Right ventricle myocardium inferior (tissue), 1 donor: ENCODE data around the gene KLK10. TPM values are rescaled to one million over a fixed set of nuclear protein-coding genes. Genes with fewer than 3 reads are reported as not detected.

Experiments
- ATAC-seq: fragments of 200-7000 bp; cut with Tn5 transposase; one replicate; pipeline ENCODE4 v1.9.1; 2020; ENCODE audit warnings: mild to moderate bottlenecking, moderate library complexity
- DNase-seq: peaks from one replicate; pipeline ENCODE4 v3.0.0; 2021; ENCODE audit errors: missing footprints
- intact Hi-C: fragments of 100-400 bp; cut with DNase I; formaldehyde crosslinking; loops from one replicate; pipeline ENCODE4 v1.11.0; 2022
- total RNA-seq: library from RNA; stranded (reverse); fragmentation: NEBNext Ultra II Directional; extraction: Animal tissue kit (Norgen Biotek cat#: 25700); gene quantifications from one replicate; pipeline ENCODE4 v1.2.1, GENCODE V29; 2021
- donor health status: DM: no; HTN: yes; CAD: no; lungs with severe emphysema.

Gene KLK10
- total RNA-seq, 1 donor from 2014 or later: not detected

DNA sequence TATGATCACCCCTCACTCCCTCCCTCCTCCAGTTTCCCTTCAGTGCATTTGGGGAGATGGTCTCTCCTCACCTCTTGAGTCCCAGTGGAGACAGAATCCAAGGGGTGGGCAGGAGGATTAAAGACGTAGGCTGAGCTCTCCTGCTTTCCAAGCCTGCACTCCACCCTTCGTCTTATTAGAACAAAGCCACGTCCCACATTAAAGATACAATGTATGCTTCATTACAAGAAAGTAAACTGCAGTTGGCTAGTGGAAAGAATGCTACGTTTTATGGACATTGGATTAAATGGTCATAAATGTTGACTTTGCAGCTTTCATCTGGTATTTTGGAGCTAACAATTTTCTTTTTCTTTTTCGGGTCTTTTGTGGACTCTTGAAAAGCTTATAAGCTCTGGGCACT lies 8.4 kb upstream of the KLK10 start:
- intact Hi-C loops: no loop called here
- no peak for ATAC-seq
- DNase-seq: no peak

DNA sequence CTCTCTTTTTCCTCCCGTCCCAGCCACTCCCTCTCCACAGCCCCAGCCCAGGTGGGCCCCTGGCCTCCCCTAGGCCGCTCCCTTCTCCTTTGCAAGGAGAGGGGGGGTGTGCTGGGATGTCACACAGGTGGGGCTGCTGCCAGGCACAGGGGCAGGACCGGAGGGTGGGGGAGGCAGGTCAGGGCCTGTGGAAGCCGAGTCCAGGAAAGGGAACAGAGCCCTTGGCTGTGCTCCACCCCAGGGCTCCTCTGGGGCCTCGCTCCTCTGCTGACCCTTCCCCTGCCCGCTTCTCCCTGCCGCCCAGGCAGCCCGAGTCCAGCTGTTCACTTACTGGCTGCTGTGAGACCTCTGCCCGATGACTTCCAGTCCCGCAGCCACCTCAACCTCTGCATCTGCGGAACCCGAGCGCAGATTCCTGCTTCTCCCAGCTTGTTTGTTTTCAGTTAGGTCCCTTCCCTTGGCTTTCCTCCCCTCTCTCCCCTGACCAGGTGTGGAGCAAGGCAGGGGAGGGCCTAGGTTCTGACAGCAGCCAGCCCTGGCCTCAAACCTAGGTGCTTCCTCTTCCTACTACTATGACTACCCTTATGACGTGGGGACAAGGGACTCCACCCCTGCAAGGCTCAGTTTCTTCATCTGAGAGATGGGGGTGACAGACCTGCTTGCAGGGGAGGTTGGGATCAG lies 7.8 kb upstream of the KLK10 start:
- ATAC-seq (no peak), DNase-seq (no peak)
- intact Hi-C loops: no loop called here

GRCh38 chr19:51026554-51026831 lies 7.0 kb upstream of the KLK10 start, which contains the start of gene KLK11:
Gene KLK11, minus strand, starts transcription at chr19:51026616. Its CDS starts 985 bp downstream, at chr19:51025631.
- intact Hi-C loops: no loop called here
- DNase-seq (no peak), ATAC-seq (no peak)

GRCh38 chr19:51025809-51026553 lies 6.5 kb upstream of the KLK10 start:
- DNase-seq: no peak
- ATAC-seq: no peak

GRCh38 chr19:51025401-51025800 lies 5.9 kb upstream of the KLK10 start:
- no peak for ATAC-seq
- DNase-seq: no peak
- intact Hi-C loops: no loop called here

More at GRCh38 chr19:51025809-51026553, 6.5 kb upstream of the KLK10 start:
- intact Hi-C loops: no loop called here

DNA sequence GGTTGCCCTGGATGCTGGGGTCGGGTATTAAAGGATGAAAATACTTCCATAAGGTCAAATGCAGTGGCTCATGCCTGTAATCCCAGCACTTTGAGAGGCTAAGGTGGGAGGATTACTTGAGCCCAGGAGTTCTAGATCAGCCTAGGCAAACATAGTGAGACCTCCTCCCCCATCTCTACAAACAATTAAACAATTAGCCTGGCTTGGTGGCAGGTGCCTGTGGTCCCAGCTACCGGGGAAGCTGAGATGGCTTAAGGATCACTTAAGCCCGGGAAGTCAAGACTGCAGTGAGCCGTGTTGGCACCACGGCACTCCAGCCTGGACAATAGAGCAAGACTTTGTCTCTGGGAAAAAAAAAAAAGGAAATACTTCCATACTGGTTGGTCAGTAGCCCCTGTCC lies 5.4 kb upstream of the KLK10 start:
- DNase-seq (no peak), ATAC-seq (no peak)
- intact Hi-C loops: no loop called here

- ATAC-seq (no peak), DNase-seq (no peak)
- intact Hi-C loops: no loop called here
Measured at GRCh38 chr19:51023946-51024345, 4.4 kb upstream of the KLK10 start.

- DNase-seq: no peak
- ATAC-seq: no peak
- intact Hi-C loops: no loop called here
Measured at GRCh38 chr19:51022526-51022925, 3.0 kb upstream of the KLK10 start.

DNA sequence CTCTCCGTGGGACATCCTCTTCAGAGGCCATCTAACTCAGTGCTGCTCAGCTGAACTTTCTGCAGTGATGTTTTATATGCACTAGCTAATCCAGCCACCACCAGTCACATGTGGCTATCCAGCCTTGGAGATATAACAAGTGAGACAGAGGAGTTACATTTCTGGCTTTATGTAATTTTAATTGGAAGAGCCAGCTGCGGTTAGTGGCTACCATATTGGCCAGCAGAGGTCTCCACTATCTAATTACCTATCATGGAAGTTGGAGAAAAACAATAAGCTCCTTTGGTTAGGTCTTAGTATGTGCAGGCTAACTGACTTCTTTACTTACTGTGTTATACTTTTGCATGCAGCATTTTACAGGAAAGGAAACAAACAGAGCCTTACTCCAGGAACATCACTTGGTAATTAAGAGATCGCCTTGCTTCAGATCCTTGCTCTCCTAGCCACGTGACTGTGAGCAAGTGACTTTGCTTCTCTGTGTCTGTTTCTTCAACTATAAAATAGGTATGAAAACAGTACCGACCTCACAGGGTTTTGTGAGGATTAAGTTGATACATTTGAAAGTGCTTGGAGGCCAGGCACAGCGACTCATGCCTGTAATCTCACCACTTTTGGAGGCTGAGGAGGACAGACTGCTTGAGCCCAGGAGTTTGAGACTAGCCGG lies 1.6 kb upstream of the KLK10 start:
- ATAC-seq (peak; percentile 59), DNase-seq (no peak)
- intact Hi-C loops: loop anchor here (1.0 kb wide), 1 partner anchor 73 kb away; no protein-coding TSS in a partner anchor

- intact Hi-C loops: loop anchor here (10.0 kb wide), 1 partner anchor 146 kb away; no protein-coding TSS in a partner anchor
- ATAC-seq: peak; percentile 21
- DNase-seq: no peak
Measured at GRCh38 chr19:51018745-51019543, 565 bp downstream of the KLK10 start.

- intact Hi-C loops: loop anchor here (10.0 kb wide), 1 partner anchor 148 kb away; no protein-coding TSS in a partner anchor
- DNase-seq (no peak), ATAC-seq (peak; percentile 21)
Measured at GRCh38 chr19:51016798-51017683, 2.5 kb downstream of the KLK10 start.

DNA sequence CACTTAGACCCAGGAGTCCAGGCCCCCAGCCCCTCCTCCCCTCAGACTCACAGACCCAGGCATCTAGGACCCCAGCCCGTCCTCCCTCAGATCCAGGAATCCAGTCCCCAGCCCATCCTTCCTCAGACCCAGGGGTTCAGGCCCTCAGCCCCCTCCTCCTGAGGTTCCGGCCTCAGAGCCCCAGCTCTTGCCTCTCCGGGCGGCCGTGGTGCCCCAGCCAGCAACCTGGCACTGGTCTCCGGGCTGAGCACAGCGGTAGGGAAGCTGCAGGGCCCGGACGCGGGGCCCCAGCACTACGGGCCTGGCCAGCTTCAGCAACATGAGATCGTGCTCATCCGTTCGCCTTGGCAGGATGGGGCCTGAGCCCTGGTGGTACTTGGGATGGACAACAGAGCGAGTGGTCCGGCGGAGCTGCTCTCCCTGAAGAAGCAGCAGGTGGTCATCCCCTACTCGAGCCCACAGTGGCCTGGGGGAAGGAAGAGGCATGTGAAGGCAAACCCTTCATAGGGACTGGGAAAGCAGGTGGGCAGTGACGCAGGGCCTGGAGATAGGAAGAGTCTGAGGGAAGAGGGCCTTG lies 3.7 kb downstream of the KLK10 start:
- DNase-seq: no peak
- intact Hi-C loops: loop anchor here (10.0 kb wide), 1 partner anchor 149 kb away; no protein-coding TSS in a partner anchor
- ATAC-seq: no peak

DNA sequence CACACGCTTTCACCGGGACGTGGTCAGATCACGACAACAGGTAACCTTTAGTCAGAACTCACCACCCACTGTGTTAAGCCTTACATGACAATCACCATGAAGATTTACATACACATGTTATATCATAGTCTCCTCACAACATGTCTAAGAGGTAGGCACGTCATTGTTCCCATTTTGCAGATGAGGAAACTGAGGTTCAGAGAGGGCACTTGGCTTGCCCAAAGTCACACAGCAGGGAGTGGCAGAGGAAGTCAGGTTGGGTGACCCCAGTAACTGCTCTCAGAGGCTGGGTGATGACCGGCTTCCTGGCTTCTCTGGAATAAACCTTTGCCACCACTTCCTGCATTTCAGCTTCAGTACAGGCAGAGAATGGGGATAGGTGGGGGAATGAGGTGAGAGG lies 5.3 kb downstream of the KLK10 start:
- DNase-seq (no peak), ATAC-seq (no peak)
- intact Hi-C loops: loop anchor here (10.0 kb wide), 1 partner anchor 151 kb away; no protein-coding TSS in a partner anchor

DNA sequence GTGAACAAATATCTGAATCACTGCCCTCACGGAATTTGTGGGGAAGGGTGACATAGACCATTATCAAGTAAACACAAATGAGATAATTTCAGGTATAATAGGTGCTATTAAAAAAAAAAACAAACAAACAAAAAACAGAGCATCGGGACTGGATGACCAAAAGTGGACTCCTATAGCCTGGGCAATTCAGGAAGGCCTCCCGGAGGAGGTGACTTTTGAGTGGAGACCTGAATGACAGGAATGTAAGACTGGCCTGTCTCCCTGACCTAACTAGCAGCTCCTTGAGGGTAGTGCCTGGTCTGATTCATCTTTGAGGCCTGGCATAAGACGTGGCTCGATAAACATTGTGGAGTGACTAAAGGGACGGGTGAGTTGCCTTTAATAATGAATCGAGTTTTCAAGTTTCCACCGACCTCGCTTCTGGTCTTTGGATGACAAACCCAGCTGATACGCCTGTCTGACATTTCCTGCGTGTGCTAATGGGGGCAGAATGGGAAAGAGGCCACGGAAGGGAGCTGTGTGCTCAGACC lies 6.8 kb downstream of the KLK10 start:
- intact Hi-C loops: loop anchor here (10.0 kb wide), 1 partner anchor 152 kb away; no protein-coding TSS in a partner anchor
- DNase-seq (no peak), ATAC-seq (no peak)

GRCh38 chr19:51010066-51010795 lies 9.3 kb downstream of the KLK10 start:
- intact Hi-C loops: loop anchor here (10.0 kb wide), 1 partner anchor 155 kb away; no protein-coding TSS in a partner anchor

DNA sequence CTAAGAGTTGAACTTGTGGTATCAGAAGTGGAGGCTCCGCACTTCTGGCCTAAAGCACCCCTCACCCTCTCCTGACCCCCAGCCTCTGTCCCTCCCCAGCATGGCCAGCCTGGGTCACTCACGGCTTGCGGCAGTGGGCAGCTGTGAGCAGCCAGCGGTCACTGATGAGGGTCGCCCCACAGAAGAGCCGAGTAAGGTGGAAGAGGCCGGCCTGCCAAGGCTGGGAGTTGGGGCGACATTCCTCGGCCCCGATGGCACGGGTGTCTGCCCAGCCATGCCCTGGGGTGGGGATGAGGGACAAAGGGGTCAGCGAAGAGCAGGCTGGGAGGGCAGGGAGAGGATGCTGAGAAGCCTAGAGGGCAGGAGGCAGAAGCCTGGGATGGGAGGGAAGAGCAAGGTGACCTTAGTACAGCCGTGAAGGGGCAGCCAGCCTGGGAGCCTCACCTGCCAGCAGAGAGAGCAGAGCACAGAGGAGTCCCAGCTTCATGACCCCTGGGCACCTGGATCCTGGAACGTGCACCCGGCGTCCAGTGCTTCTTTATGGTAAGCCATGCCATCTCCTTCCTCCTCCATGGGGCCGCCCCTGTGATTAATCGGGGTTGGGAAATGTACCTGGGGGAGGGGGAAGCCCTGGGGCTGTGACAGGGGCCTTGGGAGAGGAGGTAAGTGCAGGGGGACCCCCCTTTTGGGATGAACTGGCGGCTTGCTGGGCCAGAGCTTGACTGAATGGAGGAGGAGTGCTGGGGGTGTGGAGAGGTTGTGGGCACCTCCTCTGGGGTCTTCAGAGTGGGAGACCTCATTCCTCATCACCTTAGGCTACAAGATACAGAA lies 10.2 kb downstream of the KLK10 start:
- intact Hi-C loops: no loop called here

More at GRCh38 chr19:51010066-51010795, 9.3 kb downstream of the KLK10 start:
- ATAC-seq: no peak
- DNase-seq: no peak

More for the DNA sequence above, 10.2 kb downstream of the KLK10 start:
- DNase-seq: no peak
- no peak for ATAC-seq
